GM23338 (cell line): ENCODE results near the gene ANKRD65. TPM values are rescaled to one million over a fixed set of nuclear protein-coding genes. Genes with fewer than 3 reads are reported as not detected.

Source experiments
- ATAC-seq: fragments of 200-7000 bp; cut with Tn5 transposase; 3 replicates; pipeline ENCODE4 v1.9.1; 2020
- DNase-seq: peaks from one replicate; pipeline ENCODE4 v3.0.0-alpha.2; 2015; ENCODE audit warnings: low spot score
- H2AFZ ChIP-seq: fragments of 200-600 bp; sonication (generic); 2 replicates; pipeline ENCODE4 v1.8.0; 2016; ENCODE audit warnings: antibody characterized with exemption, mild to moderate bottlenecking, moderate library complexity
- H3F3A ChIP-seq: fragments of 200-600 bp; sonication (generic); replicated peaks from 2 replicates; pipeline ENCODE4 v1.8.0; 2017; ENCODE audit warnings: antibody characterized with exemption, mixed run types, low read depth
- H3K27ac ChIP-seq: fragments of 200-600 bp; sonication (generic); 2 replicates; pipeline ENCODE4 v1.6.1; 2016; ENCODE audit warnings: low read depth
- H3K27me3 ChIP-seq: fragments of 200-600 bp; sonication (generic); 2 replicates; pipeline ENCODE4 v1.8.0; 2016; ENCODE audit warnings: mild to moderate bottlenecking, mixed run types, moderate library complexity; ENCODE audit not compliant: insufficient read depth
- H3K36me3 ChIP-seq: fragments of 200-600 bp; sonication (generic); 2 replicates; pipeline ENCODE4 v1.8.0; 2016; ENCODE audit warnings: mild to moderate bottlenecking; ENCODE audit not compliant: insufficient read depth
- H3K4me1 ChIP-seq: fragments of 200-600 bp; sonication (generic); 2 replicates; pipeline ENCODE4 v1.8.0; 2016; ENCODE audit warnings: mild to moderate bottlenecking, moderate library complexity; ENCODE audit not compliant: insufficient read depth
- H3K4me2 ChIP-seq: fragments of 200-600 bp; sonication (generic); 2 replicates; pipeline ENCODE4 v1.7.1; 2017; ENCODE audit warnings: mixed run types
- H3K4me3 ChIP-seq: fragments of 200-600 bp; sonication (generic); 2 replicates; pipeline ENCODE4 v1.6.1; 2016; ENCODE audit warnings: mixed run types
- H3K79me2 ChIP-seq: fragments of 200-600 bp; sonication (generic); replicated peaks from 2 replicates; pipeline ENCODE4 v1.8.0; 2017; ENCODE audit warnings: mild to moderate bottlenecking; ENCODE audit not compliant: insufficient read depth
- H3K9me2 ChIP-seq: fragments of 200-600 bp; sonication (generic); 2 replicates; pipeline ENCODE4 v1.8.0; 2017; ENCODE audit not compliant: insufficient read depth
- H4K20me1 ChIP-seq: fragments of 200-600 bp; sonication (generic); replicated peaks from 2 replicates; pipeline ENCODE4 v1.8.0; 2017; ENCODE audit warnings: mild to moderate bottlenecking; ENCODE audit not compliant: insufficient read depth
- H3K27ac Mint-ChIP-seq: 2 replicates; pipeline ENCODE4 v1.8.0; 2020; ENCODE audit warnings: inconsistent platforms, mild to moderate bottlenecking, moderate library complexity, mixed read lengths
- H3K27me3 Mint-ChIP-seq: 3 replicates; pipeline ENCODE4 v1.8.0; 2022; ENCODE audit warnings: low read depth, mild to moderate bottlenecking, moderate library complexity, mixed read lengths, inconsistent platforms; ENCODE audit not compliant: insufficient read depth, poor library complexity
- H3K36me3 Mint-ChIP-seq: 3 replicates; pipeline ENCODE4 v1.8.0; 2021; ENCODE audit warnings: low read depth, mild to moderate bottlenecking, inconsistent platforms, moderate library complexity, mixed read lengths
- H3K4me1 Mint-ChIP-seq: 3 replicates; pipeline ENCODE4 v1.8.0; 2020; ENCODE audit warnings: mild to moderate bottlenecking, inconsistent platforms, mixed read lengths
- H3K4me3 Mint-ChIP-seq: 3 replicates; pipeline ENCODE4 v1.8.0; 2021; ENCODE audit warnings: moderate library complexity, mild to moderate bottlenecking, inconsistent platforms, mixed read lengths
- H3K9me3 Mint-ChIP-seq: 3 replicates; pipeline ENCODE4 v1.8.0; 2020; ENCODE audit warnings: moderate library complexity, mild to moderate bottlenecking, inconsistent platforms, mixed read lengths
- CTCF ChIP-seq, 2 experiments: fragments of 200-600 bp in 1 of 2; sonication (generic) in 1 of 2; conservative IDR thresholded peaks; 2 replicates each; pipeline versions ENCODE4 v1.5.1 to v1.6.1; 2016 to 2017; ENCODE audit warnings: antibody characterized with exemption in 2 of 2, low read depth in 2 of 2, mild to moderate bottlenecking in 2 of 2, moderate library complexity in 1 of 2
- JUNB ChIP-seq: IDR thresholded peaks from one replicate; pipeline ENCODE4 v1.6.1; 2016; ENCODE audit warnings: antibody characterized with exemption; ENCODE audit not compliant: unreplicated experiment
- NANOG ChIP-seq: IDR thresholded peaks from 2 replicates; pipeline ENCODE4 v1.6.1; 2016; ENCODE audit warnings: antibody characterized with exemption, borderline replicate concordance
- ZNF114 ChIP-seq: fragments of 250-450 bp; sonication (Bioruptor Pico); IDR thresholded peaks from 2 replicates; pipeline ENCODE4 v1.5.0; 2020; ENCODE audit warnings: mild to moderate bottlenecking, moderate library complexity
- polyA plus RNA-seq: library from polyadenylated mRNA; unstranded; fragments of >200 nt; fragmentation: Nextera tagmentation; extraction: Ambion mirVana; gene quantifications from 2 replicates; pipeline ENCODE4 v1.2.1, GENCODE V29; 2016
- total RNA-seq: library from RNA; depleted of rRNA; stranded (reverse); fragments of >200 nt; shearing (Covaris generic); gene quantifications from 2 replicates; pipeline ENCODE4 v1.2.3, GENCODE V29; 2014
- TF ChIP-seq, protein P1 (sequence below): fragments of 250-450 bp; sonication (Bioruptor Pico); IDR thresholded peaks from 2 replicates; pipeline ENCODE4 v1.5.0; 2020; ENCODE audit warnings: mild to moderate bottlenecking, moderate library complexity

The ANKRD65 gene
- total and polyA plus RNA-seq, 2 experiments from 2014 or later: 1.6 to 1.7 TPM

GRCh38 chr1:1391225-1391624, 29.9 kb downstream of the ANKRD65 start:
- Mint-ChIP-seq H3K36me3 (peaks cover 97% of the 10 kb centered on the region), H3K9me3 (no peaks in the 10 kb centered on the region), H3K4me3 (no peak overlapping the region), H3K4me1 (no peaks in the 10 kb centered on the region), H3K27ac (no peak overlapping the region), H3K27me3 (peaks cover 4% of the 10 kb centered on the region)
- Histone ChIP-seq H3K27ac (no peak overlapping the region), H4K20me1 (peaks cover 24% of the 10 kb centered on the region), H3K27me3 (no peaks in the 10 kb centered on the region), H3F3A (peaks cover 45% of the 10 kb centered on the region), H3K4me1 (no peaks in the 10 kb centered on the region), H3K4me3 (no peak overlapping the region), H3K79me2 (peaks cover 35% of the 10 kb centered on the region), H2AFZ (no peak overlapping the region), H3K4me2 (no peak overlapping the region), H3K9me2 (no peaks in the 10 kb centered on the region), H3K36me3 (peaks cover 86% of the 10 kb centered on the region)
- no peak for TF ChIP-seq JUNB
- TF ChIP-seq CTCF (conservative IDR thresholded peaks at IDR 0.05; ENCODE audit: low read depth in 2 of 2): no peak
- TF ChIP-seq, protein P1, sequence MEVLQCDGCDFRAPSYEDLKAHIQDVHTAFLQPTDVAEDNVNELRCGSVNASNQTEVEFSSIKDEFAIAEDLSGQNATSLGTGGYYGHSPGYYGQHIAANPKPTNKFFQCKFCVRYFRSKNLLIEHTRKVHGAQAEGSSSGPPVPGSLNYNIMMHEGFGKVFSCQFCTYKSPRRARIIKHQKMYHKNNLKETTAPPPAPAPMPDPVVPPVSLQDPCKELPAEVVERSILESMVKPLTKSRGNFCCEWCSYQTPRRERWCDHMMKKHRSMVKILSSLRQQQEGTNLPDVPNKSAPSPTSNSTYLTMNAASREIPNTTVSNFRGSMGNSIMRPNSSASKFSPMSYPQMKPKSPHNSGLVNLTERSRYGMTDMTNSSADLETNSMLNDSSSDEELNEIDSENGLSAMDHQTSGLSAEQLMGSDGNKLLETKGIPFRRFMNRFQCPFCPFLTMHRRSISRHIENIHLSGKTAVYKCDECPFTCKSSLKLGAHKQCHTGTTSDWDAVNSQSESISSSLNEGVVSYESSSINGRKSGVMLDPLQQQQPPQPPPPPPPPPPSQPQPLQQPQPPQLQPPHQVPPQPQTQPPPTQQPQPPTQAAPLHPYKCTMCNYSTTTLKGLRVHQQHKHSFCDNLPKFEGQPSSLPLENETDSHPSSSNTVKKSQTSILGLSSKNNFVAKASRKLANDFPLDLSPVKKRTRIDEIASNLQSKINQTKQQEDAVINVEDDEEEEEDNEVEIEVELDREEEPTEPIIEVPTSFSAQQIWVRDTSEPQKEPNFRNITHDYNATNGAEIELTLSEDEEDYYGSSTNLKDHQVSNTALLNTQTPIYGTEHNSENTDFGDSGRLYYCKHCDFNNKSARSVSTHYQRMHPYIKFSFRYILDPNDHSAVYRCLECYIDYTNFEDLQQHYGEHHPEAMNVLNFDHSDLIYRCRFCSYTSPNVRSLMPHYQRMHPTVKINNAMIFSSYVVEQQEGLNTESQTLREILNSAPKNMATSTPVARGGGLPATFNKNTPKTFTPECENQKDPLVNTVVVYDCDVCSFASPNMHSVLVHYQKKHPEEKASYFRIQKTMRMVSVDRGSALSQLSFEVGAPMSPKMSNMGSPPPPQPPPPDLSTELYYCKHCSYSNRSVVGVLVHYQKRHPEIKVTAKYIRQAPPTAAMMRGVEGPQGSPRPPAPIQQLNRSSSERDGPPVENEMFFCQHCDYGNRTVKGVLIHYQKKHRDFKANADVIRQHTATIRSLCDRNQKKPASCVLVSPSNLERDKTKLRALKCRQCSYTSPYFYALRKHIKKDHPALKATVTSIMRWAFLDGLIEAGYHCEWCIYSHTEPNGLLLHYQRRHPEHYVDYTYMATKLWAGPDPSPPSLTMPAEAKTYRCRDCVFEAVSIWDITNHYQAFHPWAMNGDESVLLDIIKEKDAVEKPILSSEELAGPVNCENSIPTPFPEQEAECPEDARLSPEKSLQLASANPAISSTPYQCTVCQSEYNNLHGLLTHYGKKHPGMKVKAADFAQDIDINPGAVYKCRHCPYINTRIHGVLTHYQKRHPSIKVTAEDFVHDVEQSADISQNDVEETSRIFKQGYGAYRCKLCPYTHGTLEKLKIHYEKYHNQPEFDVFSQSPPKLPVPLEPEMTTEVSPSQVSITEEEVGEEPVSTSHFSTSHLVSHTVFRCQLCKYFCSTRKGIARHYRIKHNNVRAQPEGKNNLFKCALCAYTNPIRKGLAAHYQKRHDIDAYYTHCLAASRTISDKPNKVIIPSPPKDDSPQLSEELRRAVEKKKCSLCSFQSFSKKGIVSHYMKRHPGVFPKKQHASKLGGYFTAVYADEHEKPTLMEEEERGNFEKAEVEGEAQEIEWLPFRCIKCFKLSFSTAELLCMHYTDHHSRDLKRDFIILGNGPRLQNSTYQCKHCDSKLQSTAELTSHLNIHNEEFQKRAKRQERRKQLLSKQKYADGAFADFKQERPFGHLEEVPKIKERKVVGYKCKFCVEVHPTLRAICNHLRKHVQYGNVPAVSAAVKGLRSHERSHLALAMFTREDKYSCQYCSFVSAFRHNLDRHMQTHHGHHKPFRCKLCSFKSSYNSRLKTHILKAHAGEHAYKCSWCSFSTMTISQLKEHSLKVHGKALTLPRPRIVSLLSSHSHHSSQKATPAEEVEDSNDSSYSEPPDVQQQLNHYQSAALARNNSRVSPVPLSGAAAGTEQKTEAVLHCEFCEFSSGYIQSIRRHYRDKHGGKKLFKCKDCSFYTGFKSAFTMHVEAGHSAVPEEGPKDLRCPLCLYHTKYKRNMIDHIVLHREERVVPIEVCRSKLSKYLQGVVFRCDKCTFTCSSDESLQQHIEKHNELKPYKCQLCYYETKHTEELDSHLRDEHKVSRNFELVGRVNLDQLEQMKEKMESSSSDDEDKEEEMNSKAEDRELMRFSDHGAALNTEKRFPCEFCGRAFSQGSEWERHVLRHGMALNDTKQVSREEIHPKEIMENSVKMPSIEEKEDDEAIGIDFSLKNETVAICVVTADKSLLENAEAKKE (CRISPR knock-in tag): no peak
- DNase-seq (no peak), ATAC-seq (no peak)

GRCh38 chr1:1390675-1391074, 30.4 kb downstream of the ANKRD65 start:
- Histone ChIP-seq H3K9me2 (no peaks in the 10 kb centered on the region), H3K4me1 (no peaks in the 10 kb centered on the region), H4K20me1 (peaks cover 24% of the 10 kb centered on the region), H3F3A (peaks cover 47% of the 10 kb centered on the region), H3K4me3 (no peak overlapping the region), H3K4me2 (no peak overlapping the region), H2AFZ (no peak overlapping the region), H3K36me3 (peaks cover 88% of the 10 kb centered on the region), H3K27ac (no peak overlapping the region), H3K27me3 (no peaks in the 10 kb centered on the region), H3K79me2 (peaks cover 33% of the 10 kb centered on the region)
- H3K27ac Mint-ChIP-seq: no peak overlapping the region
- H3K4me3 Mint-ChIP-seq: no peak overlapping the region
- no peak for ATAC-seq
- H3K4me1 Mint-ChIP-seq: no peaks in the 10 kb centered on the region
- peaks cover 4% of the 10 kb centered on the region for H3K27me3 Mint-ChIP-seq
- no peak for DNase-seq
- peaks cover 99% of the 10 kb centered on the region for H3K36me3 Mint-ChIP-seq
- no peaks in the 10 kb centered on the region for H3K9me3 Mint-ChIP-seq
- TF ChIP-seq, protein P1 (CRISPR knock-in tag): no peak
- no peak for TF ChIP-seq NANOG
- TF ChIP-seq ZNF114 (CRISPR knock-in tag): no peak
